Measurements from ENCODE around the gene RTRAF. TPM values are rescaled to one million over a fixed set of nuclear protein-coding genes. Genes with fewer than 3 reads are reported as not detected.

Gene RTRAF
- total and polyA plus RNA-seq, 9 donors: 152 to 290 (median 237) TPM

DNA sequence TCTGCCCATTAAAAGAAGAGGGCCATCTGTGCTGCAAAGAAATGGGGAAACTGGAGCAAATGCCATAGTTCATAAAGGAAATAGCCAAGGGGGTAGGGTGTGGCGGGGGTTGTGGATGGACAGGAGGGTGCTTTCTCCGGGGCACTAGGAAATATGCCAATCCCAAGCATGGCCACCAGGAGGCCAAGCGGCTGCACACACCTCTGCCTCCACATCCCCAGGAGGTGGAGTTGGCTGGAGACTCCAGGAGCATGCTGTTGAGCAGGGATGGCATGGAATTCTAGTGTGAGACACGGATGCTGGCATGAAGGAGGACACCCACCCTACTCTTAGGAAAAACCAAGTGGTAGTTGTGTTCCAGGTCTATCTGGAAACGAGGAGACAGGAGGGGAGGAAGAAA is 54.3 kb downstream of the RTRAF start:
- H3K4me1 ChIP-seq (ENCODE audit: control insufficient read depth, insufficient read depth, low read length): peaks cover 10% of the 10 kb centered on the region
- no CpG with 5 or more reads among the region's 5 CpGs for WGBS (ENCODE audit: insufficient coverage)
- no peak for DNase-seq

DNA sequence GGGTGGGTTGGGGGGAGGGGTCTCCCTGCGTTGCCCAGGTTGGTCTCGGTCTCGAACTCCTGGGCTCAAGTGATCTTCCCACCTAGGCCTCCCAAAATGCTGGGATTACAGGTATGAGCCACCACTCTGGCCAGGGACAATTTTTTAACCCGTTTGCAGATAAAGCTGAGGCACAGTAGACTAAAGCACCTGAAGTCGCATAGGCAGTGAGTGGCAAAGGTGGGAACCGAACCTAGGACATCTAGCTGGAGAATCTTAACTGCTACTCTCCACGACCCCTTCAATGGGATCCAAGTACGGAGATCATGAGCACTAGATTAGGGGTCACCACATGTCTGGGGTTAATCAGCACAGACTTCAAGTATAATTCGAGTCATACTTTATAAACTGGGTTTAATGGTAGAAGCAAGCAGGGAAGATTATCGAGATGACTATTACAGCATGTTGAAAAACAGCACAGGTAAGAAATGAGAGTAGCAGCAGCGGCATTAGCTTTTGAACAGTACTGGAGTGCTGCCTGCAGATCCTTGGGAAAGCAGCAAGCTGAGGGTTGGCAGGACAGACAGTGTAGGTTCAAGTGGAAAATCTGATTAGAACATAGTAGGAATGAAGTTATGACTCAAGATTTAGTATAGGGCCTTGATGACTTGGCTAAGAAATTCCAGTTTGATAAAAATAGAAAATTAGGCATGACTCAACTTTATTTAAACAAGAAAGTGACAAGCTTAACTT is 55.6 kb downstream of the RTRAF start:
- no peaks in the 10 kb centered on the region for H3K27me3 ChIP-seq (ENCODE audit: control insufficient read depth, insufficient read depth, low read length)
- peaks cover 2% of the 10 kb centered on the region for H3K36me3 ChIP-seq (ENCODE audit: control insufficient read depth, insufficient read depth, low read length)
- no peaks in the 10 kb centered on the region for H3K9me3 ChIP-seq (replicated peaks; ENCODE audit: control insufficient read depth, low read depth, low read length)
- no peak overlapping the region for H3K4me3 ChIP-seq (ENCODE audit: low read length)
- no peak overlapping the region for H3K27ac ChIP-seq (ENCODE audit: low read length)
- 70% methylated on average over 5 of the region's 11 CpGs for WGBS (ENCODE audit: insufficient coverage)
- peaks cover 20% of the 10 kb centered on the region for H3K4me1 ChIP-seq (ENCODE audit: control insufficient read depth, insufficient read depth, low read length)
- peak; percentile 88 for DNase-seq

More for the DNA sequence above, 54.3 kb downstream of the RTRAF start:
- H3K9me3 ChIP-seq (replicated peaks; ENCODE audit: control insufficient read depth, low read depth, low read length): no peaks in the 10 kb centered on the region
- H3K4me3 ChIP-seq (ENCODE audit: low read length): no peak overlapping the region
- no peaks in the 10 kb centered on the region for H3K27me3 ChIP-seq (ENCODE audit: control insufficient read depth, insufficient read depth, low read length)
- no peak overlapping the region for H3K27ac ChIP-seq (ENCODE audit: low read length)
- peaks cover 8% of the 10 kb centered on the region for H3K36me3 ChIP-seq (ENCODE audit: control insufficient read depth, insufficient read depth, low read length)

DNA sequence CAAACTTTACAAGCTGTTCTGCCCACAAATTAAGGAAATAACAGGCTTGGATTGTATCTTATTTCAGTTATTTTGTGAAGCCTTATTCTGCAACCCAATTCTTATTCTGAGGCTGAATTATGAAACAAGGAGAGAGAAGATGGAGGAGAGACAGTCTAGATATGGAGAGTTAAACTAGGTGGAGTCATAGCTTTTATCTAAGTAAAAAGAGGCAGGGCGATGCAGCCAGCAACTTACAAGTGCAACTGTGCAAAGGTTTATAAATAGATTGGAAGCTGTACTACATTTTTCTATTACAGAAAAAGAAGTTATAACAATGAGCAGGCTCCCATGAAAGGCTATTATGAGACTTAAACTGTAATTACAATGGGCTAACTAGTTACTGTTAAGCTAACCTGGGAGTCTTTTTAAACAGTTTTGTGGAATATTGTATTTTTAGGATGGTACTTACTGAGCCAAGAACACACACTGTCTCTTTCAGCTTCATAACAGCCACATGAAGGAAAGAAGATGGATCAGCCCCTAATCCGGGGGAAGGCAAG is 57.1 kb downstream of the RTRAF start:
- Histone ChIP-seq H3K4me1 (ENCODE audit: control insufficient read depth, insufficient read depth, low read length) (peaks cover 29% of the 10 kb centered on the region), H3K36me3 (ENCODE audit: control insufficient read depth, insufficient read depth, low read length) (peaks cover 2% of the 10 kb centered on the region), H3K27me3 (ENCODE audit: control insufficient read depth, insufficient read depth, low read length) (no peaks in the 10 kb centered on the region), H3K4me3 (ENCODE audit: low read length) (no peak overlapping the region), H3K9me3 (replicated peaks; ENCODE audit: control insufficient read depth, low read depth, low read length) (no peaks in the 10 kb centered on the region), H3K27ac (ENCODE audit: low read length) (no peak overlapping the region)
- no CpG with 5 or more reads among the region's 2 CpGs for WGBS (ENCODE audit: insufficient coverage)
- no peak for DNase-seq

DNA sequence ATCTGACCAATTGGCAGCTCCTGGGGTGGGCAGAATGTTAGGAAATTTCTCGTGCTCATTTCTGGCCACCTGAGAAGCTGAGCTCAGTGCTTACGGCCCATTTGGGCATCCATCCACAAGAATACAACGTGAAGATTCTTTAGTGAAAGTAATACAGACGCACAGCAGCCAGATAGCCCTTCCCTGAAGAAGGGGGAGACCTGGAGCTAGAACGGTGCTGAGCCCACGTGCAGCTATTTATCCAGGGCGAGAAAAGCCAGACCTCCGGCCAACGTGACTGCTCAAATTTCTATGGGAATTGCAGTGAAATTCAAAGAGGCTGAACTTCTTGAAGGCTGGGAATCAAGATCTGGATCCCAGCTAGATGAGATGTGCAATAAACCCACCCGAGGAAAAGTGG is 58.8 kb downstream of the RTRAF start:
- Histone ChIP-seq H3K27ac (ENCODE audit: low read length) (peak overlapping the region; percentile 42), H3K4me1 (ENCODE audit: control insufficient read depth, insufficient read depth, low read length) (peaks cover 41% of the 10 kb centered on the region)

DNA sequence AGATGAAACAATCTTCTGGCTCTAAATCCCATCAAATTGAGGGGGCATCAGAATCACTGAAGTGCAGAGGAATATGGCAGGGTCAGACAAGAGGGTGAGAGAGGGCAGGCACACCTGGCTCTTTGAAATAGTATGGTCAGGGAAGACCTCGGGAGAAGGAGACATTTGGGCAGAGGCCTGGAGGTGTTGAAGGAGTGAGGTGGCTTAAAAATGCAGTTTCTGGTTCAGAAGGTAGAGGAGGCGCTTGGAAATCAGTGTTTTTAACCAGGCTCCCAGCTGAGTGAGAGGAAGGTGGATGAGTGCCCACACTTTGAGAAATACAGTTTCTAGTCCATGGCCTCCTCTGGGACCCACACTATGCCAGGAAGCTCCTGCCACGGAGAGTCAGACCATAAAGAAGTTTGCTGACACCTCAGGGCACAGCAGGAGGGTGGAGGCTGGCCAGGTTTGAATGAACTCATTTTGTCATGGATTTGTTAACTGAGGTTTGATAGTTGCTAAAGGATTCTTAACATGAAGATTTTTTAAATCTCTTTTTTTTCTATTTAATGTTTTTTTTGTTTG is 59.4 kb downstream of the RTRAF start:
- 38% methylated on average over 2 of the region's 3 CpGs for WGBS (ENCODE audit: insufficient coverage)
- H3K27ac ChIP-seq (ENCODE audit: low read length): peak overlapping the region; percentile 42
- H3K36me3 ChIP-seq (ENCODE audit: control insufficient read depth, insufficient read depth, low read length): peaks cover 6% of the 10 kb centered on the region
- DNase-seq: peak; percentile 44
- no peak overlapping the region for H3K4me3 ChIP-seq (ENCODE audit: low read length)
- H3K4me1 ChIP-seq (ENCODE audit: control insufficient read depth, insufficient read depth, low read length): peaks cover 43% of the 10 kb centered on the region
- no peaks in the 10 kb centered on the region for H3K27me3 ChIP-seq (ENCODE audit: control insufficient read depth, insufficient read depth, low read length)
- H3K9me3 ChIP-seq (replicated peaks; ENCODE audit: control insufficient read depth, low read depth, low read length): no peaks in the 10 kb centered on the region

More for the DNA sequence above, 58.8 kb downstream of the RTRAF start:
- peak; percentile 43 for DNase-seq
- Histone ChIP-seq H3K9me3 (replicated peaks; ENCODE audit: control insufficient read depth, low read depth, low read length) (no peaks in the 10 kb centered on the region), H3K36me3 (ENCODE audit: control insufficient read depth, insufficient read depth, low read length) (peaks cover 5% of the 10 kb centered on the region), H3K4me3 (ENCODE audit: low read length) (no peak overlapping the region), H3K27me3 (ENCODE audit: control insufficient read depth, insufficient read depth, low read length) (no peaks in the 10 kb centered on the region)
- WGBS (ENCODE audit: insufficient coverage): 25% methylated on average over 5 of the region's 10 CpGs

DNA sequence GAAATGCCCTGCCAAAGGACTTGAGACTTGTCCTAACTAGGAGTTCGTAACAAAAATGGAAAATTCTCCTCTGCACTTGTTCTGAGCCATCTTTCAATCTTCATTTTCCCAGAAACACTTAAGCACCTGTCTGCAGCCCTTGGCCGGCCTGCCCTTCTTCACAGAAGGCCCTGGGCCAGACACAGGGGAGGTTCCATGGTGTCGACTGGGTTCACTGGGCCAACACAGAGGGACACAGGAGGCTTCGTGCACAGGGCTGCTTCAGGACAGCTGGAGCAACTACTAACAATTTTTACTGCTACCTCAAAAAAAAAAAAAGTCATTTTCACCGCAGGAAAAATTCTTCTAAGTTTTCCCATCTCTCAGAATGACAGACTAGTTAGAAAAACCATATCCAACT is 59.9 kb downstream of the RTRAF start:
- H3K36me3 ChIP-seq (ENCODE audit: control insufficient read depth, insufficient read depth, low read length): peaks cover 9% of the 10 kb centered on the region
- H3K4me1 ChIP-seq (ENCODE audit: control insufficient read depth, insufficient read depth, low read length): peaks cover 48% of the 10 kb centered on the region
- H3K27me3 ChIP-seq (ENCODE audit: control insufficient read depth, insufficient read depth, low read length): no peaks in the 10 kb centered on the region
- no peak overlapping the region for H3K4me3 ChIP-seq (ENCODE audit: low read length)
- 25% methylated on average over 2 of the region's 5 CpGs for WGBS (ENCODE audit: insufficient coverage)
- peak; percentile 63 for DNase-seq
- H3K27ac ChIP-seq (ENCODE audit: low read length): peak overlapping the region; percentile 42
- no peaks in the 10 kb centered on the region for H3K9me3 ChIP-seq (replicated peaks; ENCODE audit: control insufficient read depth, low read depth, low read length)

DNA sequence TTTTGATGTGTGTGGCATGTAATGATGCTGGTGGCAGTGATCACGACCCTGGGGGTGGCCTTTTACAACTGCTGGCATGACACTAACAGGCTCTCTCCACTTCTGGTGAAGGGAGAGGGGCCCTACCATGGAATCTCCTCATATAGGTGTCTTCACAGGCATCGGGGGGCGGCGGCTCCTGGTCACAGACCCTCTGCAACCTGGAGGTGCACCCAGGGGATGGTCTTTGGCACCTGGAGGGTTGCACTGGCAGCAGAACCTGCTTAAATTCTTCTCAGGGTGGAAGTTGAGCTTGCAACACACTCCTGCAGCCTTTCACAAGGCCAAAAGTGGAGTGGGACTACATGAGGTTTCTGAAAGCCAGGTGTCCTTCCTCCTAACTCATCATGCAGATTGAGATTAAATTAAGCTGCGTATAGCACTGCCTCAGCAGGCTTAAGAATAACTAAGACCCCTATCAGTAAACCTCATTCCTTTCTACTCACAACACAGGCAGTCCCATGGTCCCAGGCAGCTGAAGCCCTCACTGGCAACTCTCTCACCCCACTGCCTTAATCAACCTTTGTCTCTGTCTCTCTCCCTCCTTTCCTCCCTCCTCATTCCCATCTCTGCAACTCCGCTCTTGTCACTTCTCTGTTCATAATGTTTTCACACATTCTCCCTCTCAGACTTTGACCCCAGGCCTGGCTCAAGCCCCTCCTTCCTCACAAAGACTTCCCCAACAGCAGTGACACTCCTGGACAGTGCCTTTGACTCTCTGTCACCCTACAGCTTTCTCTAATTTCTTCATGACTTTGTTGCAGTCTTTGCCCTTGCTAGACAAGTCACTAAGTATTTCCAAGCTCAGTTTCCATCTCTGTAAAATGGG is 60.6 kb downstream of the RTRAF start:
- H3K9me3 ChIP-seq (replicated peaks; ENCODE audit: control insufficient read depth, low read depth, low read length): no peaks in the 10 kb centered on the region
- WGBS (ENCODE audit: insufficient coverage): 75% methylated on average over 4 of the region's 6 CpGs
- peaks cover 9% of the 10 kb centered on the region for H3K36me3 ChIP-seq (ENCODE audit: control insufficient read depth, insufficient read depth, low read length)
- H3K4me1 ChIP-seq (ENCODE audit: control insufficient read depth, insufficient read depth, low read length): peaks cover 49% of the 10 kb centered on the region
- H3K27me3 ChIP-seq (ENCODE audit: control insufficient read depth, insufficient read depth, low read length): no peaks in the 10 kb centered on the region
- no peak overlapping the region for H3K27ac ChIP-seq (ENCODE audit: low read length)
- no peak overlapping the region for H3K4me3 ChIP-seq (ENCODE audit: low read length)
- no peak for DNase-seq

DNA sequence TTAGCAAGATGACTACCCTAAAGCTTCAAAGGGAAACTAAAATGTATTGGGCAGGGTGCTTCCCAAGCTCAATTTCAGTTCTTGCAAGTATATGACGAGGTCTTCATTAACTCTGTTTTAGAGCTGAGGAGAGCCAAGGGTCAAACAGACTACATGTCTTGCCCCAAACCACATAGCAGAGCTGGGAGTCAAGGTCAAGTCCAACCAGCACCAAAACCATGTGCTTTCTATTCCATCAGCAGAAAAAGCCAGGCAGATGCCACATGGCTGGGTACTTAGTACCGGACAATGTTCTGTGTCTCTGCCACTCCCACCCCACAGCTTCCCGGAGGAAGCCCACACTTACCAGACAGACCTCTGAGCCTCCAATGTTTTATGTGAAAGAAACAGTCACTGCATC is 61.9 kb downstream of the RTRAF start:
- peaks cover 49% of the 10 kb centered on the region for H3K4me1 ChIP-seq (ENCODE audit: control insufficient read depth, insufficient read depth, low read length)
- no peaks in the 10 kb centered on the region for H3K27me3 ChIP-seq (ENCODE audit: control insufficient read depth, insufficient read depth, low read length)
- no peak overlapping the region for H3K4me3 ChIP-seq (ENCODE audit: low read length)
- no peaks in the 10 kb centered on the region for H3K9me3 ChIP-seq (replicated peaks; ENCODE audit: control insufficient read depth, low read depth, low read length)
- H3K36me3 ChIP-seq (ENCODE audit: control insufficient read depth, insufficient read depth, low read length): peaks cover 9% of the 10 kb centered on the region
- no peak overlapping the region for H3K27ac ChIP-seq (ENCODE audit: low read length)
- WGBS (ENCODE audit: insufficient coverage): 40% methylated on average over 1 of the region's 3 CpGs
- DNase-seq: no peak

DNA sequence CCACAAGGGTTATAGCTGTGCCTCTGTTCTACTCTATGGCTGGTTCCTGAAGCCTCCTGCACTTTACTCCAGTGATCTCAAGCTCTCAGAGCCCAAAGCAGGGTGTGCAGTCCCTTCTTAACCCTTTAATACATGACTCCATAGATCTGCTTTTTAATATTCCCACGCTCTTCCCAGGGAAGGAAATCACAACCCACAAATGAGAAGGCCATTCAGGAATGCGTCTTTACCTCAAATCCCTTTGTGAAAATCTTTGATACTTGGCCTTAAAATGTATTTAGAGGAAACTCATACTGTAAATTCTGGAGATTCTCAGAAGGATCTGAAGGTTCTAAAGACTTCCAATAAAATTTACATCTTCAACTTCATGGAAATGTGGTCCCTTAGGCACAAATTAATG is 62.5 kb downstream of the RTRAF start:
- no peak for DNase-seq
- H3K27me3 ChIP-seq (ENCODE audit: control insufficient read depth, insufficient read depth, low read length): no peaks in the 10 kb centered on the region
- WGBS (ENCODE audit: insufficient coverage): no CpG with 5 or more reads among the region's 2 CpGs
- H3K9me3 ChIP-seq (replicated peaks; ENCODE audit: control insufficient read depth, low read depth, low read length): no peaks in the 10 kb centered on the region
- H3K27ac ChIP-seq (ENCODE audit: low read length): peak overlapping the region; percentile 54
- peaks cover 9% of the 10 kb centered on the region for H3K36me3 ChIP-seq (ENCODE audit: control insufficient read depth, insufficient read depth, low read length)
- no peak overlapping the region for H3K4me3 ChIP-seq (ENCODE audit: low read length)
- peaks cover 49% of the 10 kb centered on the region for H3K4me1 ChIP-seq (ENCODE audit: control insufficient read depth, insufficient read depth, low read length)

Measured in muscle of leg (tissue), 11 donors.